Fibroblast of skin of scalp (primary cell): ENCODE data around the gene ALDH1L1.
A peak's percentile ranks its signal among the peaks of the same experiment; 100 is the strongest.

ENCODE experiments used
- DNase-seq: peaks from one replicate; pipeline ENCODE4 v3.0.0-alpha.2; 2013

Gene ALDH1L1

GRCh38 chr3:126154391-126155279, 25.8 kb downstream of the ALDH1L1 start:
- no peak for DNase-seq

DNA sequence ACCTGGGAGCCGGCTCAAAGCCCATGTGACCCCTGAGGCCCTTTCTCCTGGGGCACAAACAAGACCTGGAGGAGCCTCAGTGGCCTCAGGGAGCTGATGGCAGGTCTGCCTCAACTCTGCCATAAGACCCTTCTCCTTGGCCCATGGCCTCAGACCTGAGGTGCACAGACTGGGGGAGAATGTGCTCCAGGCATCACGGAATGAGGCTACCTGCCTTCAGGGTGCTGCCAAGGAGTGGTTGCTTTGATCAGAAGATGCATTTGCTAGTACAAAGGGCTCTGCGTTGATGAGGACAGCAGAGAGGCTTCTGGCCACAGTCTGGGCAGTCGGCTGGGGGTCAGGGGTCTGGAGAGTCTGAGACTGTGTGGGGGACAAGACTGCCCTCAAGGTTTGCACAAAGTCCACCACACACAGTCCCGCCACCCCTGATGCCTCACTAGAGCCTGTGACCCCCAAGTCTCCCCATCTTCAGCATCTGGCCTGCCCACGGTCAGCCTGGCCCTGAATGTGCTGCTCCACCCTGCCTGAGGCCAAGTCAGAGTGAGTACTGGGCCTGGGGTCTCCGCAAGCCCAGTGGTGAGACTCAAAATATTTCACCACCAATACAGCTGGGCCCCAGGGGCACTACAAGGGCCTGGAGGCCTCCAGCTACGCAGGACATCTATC, 26.6 kb downstream of the ALDH1L1 start:
- DNase-seq: no peak

DNA sequence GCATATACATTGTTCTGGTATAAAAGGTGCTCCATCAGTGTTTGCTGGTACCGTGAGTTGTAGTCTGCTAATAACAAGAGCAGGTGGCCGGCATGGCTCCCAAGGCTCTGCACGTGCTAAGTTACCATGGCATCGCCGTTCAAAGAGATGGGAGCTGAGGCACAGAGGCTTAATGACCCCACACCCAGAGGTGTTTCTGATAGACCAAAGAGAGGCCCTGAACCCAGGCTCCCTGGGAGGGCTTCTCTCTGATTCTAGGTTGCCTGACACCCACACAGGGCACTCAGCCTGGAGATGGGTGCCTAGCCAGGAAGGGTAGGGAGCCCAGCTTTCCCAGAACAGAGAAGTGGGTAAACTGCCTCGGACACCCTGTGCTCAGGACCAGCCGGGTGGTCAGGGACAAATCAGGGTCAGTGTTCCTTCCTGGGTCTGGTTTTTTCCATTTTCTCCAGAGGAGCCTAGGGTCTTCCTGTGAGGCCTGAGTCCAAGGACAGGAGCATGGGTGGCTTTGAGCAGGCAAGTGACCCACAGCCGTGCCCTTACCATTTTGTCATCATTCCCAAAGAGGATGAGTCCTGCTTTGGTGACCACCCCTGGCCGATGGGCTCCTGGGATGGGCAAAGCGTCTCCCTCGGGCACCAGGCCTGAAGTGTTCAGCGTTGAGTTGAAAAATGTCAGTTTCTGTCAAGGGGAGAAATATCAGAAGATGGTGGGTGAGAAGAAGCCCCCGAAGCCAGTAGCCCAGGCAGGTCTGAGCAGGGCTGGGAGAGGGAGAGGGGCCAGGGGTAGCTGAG, 27.3 kb downstream of the ALDH1L1 start:
- no peak for DNase-seq

DNA sequence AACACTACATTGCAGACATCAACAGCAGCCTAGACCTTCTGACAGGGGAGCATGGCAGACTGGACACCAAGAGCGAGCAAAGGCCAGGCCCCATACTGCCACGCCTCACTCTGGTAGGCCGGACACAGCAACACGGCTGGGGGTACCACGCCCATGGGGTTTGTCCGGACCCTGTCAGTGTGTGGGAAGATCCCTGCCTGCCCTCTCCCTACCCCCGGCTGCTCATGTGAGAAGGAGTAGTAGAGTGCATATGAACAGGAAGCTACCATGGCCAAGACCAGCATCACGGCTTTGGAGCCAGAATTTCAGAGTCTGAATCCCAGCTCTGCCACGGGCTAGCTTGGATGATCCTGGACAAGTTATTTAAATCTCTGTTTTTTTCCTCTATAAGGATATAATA, 27.9 kb downstream of the ALDH1L1 start:
- no peak for DNase-seq

DNA sequence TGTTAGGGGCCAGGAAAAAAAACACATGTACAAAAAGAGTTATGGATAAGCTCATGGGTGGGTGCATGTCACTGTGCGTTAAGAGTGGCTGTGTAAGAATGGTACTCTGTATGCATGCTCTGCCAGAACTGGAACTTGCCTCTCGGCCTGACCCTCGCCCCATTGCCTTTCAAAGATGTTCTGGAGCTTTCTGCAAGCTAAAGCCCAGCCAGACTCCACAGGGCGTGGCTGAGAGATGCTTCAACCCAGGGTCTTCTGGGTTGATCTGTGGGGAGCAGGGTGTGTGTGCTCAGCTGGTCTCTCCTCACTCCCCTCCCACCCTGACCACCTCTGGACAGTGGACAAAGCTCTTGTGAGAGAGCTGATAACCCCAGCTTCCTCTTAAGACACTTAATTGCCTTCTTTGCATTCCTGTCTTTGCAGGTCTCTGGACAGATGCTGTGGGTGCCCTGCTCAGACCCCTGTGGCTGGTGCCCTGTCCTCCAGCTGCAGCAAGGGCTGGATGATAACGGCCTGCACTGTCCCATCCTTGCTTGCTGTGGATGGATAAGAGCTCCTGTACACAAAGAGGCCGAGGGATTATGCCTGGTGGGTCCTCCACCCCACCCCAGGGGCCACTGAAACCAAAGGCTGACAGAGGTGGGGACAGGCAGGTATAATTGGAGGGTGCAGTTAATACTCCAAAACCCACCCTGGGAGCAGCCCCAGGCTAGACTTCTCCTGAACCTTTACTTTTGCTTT, 28.7 kb downstream of the ALDH1L1 start:
- no peak for DNase-seq

GRCh38 chr3:126149960-126150515, 30.3 kb downstream of the ALDH1L1 start:
- no peak for DNase-seq

DNA sequence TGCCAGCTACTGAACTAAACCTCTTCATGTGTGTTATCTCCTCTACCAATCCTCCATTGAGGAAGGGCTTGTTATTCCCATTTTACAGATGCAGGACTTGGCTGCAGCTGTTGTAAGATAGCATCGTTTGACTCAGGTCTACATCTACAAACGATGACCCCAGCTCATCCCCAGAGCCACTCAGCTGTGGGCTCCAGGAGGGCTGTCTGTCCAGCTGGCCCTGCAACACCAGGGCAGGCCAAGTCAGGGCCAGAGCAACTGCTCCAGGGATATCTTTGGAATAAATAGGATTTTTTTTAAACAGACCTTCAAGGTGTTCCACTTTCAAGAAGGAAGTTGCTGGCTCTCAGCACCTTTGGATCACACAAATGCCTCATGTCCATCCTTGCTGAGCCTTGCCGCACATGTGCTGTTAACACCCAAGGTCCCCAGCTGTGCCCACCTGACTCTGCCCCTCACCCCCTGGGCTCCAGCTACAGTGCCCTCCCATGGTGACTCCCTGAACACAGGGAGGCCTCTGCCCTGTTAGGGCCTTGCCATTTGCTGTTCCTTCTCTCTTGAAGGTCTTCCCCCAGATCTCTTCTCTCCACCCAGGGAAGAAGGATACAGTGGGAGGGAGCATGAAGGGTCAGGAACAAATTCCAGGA, 31.0 kb downstream of the ALDH1L1 start:
- no peak for DNase-seq

DNA sequence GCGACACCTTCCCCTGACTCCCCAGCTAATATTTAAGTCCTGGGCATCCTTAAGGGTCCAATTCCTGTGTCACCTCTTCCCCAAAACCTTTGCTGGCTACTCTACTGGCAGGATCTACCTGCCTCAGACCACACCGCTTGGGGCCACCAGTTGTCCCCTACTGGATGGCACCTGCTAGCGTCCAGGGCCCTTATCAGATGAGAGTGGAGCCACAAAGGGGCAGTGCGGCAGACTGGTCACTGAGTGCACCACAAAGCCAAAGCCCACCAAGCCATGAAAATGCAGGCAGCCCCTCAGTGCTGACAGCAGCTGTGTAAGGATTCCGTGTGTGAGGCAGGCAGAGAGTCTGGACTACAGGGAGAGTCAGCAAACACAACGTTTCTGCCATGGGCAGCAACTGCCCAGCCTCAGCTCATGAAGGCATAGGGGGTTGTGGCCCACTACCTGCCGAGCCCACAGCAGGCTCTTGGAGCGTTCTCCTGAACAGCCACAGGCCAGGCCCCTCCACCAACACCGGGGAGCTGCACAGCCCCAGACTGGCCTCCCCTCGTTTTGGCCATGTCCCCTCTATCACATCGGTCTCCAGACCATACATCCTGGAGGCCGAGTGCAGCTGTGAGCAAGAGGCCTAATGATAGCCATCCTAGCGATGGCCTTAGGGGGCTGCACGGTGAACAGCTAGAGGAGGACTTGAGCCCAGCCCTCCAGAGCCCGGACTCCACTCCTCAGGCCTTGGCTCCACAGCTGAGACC, 32.3 kb downstream of the ALDH1L1 start:
- no peak for DNase-seq

- no peak for DNase-seq
Observed at GRCh38 chr3:126147147-126147931, 33.0 kb downstream of the ALDH1L1 start.

- DNase-seq: no peak
Observed at GRCh38 chr3:126146525-126147146, 33.8 kb downstream of the ALDH1L1 start.

DNA sequence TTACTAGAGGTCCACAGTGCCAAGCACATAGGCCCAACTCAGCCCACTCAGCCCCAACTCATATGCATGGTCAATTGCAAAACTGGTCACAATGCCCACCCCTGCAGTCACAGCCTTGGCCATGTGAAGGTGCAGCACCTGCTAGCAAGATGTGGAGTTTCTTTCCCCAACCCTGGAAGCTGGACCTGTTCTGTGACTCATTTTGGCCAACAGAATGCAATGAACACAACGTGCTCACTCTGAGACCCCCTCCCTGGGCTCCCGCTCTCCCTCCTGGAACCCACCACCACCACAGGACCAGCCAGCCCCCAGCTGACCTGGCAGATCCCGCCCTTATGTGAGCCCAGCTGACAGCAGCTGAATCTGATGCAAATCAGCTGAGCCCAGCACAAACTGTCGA, 34.4 kb downstream of the ALDH1L1 start:
- DNase-seq: no peak

DNA sequence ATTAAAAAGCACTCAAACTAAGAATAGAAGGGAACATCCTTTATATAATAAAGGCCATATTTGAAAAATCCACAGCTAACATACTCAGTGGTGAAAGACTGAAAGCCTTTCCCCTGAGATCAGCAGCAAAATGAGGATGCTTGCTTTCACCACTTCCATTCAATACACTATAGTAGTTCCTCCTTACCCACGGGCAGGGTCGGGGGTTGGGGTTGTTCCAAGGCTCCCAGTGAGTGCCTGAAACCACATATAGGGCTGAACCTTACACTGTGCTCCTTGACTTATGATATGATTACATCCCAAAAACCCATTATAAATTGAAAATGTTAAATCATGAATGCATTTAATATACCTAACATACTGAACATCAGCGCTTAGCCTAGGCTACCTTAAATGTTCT, 37.7 kb downstream of the ALDH1L1 start:
- DNase-seq: no peak

GRCh38 chr3:126137490-126138130, 42.8 kb downstream of the ALDH1L1 start:
- no peak for DNase-seq

DNA sequence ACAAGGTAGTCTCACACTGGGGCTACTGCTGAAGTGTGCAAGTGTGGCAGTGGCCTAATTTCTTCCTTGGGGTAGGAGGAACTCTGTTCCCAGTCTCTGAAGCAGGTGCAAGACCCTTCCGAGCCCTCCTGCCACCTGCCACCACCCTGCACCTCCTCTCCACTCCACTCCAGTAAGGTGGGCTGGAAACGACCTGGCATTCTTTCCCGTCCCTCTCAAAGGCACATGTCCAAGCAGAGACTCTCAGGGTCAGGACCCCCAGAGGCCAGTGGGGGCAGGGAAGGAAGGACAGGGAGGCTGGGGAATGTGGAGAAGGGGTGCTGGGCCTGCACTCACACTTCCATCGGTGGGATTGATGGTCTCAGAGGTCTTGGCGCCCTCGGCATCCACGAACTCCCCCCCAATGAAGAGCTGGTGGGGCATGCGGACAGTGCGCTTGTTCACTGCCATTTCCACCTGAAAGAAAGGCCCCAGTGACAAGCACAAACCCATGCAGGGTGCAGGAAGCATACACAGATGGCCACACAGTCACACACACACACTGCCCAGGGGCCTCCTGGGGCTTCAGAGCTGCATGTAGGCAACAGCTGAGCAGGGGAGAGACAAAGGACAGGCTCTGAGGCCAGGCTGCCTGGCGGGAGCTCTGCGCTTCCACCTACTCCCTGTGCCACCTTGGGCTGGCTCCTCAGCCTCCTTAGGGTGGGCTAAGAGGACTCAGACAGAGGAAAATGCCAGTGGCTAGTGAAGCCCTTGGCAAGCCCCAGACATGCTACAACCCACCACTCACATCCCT, 43.8 kb downstream of the ALDH1L1 start:
- no peak for DNase-seq

GRCh38 chr3:126135406-126136076, 44.8 kb downstream of the ALDH1L1 start:
- DNase-seq: no peak

GRCh38 chr3:126135071-126135405, 45.3 kb downstream of the ALDH1L1 start:
- DNase-seq: no peak

GRCh38 chr3:126134219-126134975, 46.0 kb downstream of the ALDH1L1 start:
- peak; percentile 50 for DNase-seq
